Measurements from ENCODE around the gene DNASE1.
"Not testable (repeated sequence)": the region's sequence is repeated elsewhere in the genome, so short reads cannot be mapped to it uniquely, and the experiment has no call there.

DNASE1 gene

GRCh38 chr16:3654249-3654991 is at the start of gene DNASE1:
Gene DNASE1, plus strand, starts transcription at chr16:3654691. Its CDS starts 683 bp downstream, at chr16:3655374.
- peaks cover 7% of the 10 kb centered on the region for H3K4me1 Mint-ChIP-seq
- no peaks in the 10 kb centered on the region for H3K9me3 Mint-ChIP-seq
- H3K27me3 Mint-ChIP-seq: no peaks in the 10 kb centered on the region
- H3K27ac Mint-ChIP-seq: peak within 1 kb of the TSS; percentile 12
- no peak within 1 kb of the TSS for H3K4me3 Mint-ChIP-seq
- peaks cover 4% of the 10 kb centered on the region for H3K36me3 Mint-ChIP-seq

- Mint-ChIP-seq H3K4me1 (peaks cover 16% of the 10 kb centered on the region), H3K36me3 (peaks cover 7% of the 10 kb centered on the region), H3K27ac (no peak overlapping the region), H3K4me3 (no peak overlapping the region), H3K9me3 (no peaks in the 10 kb centered on the region), H3K27me3 (no peaks in the 10 kb centered on the region)
Observed at GRCh38 chr16:3606441-3606840, 48.0 kb upstream of the DNASE1 start.

GRCh38 chr16:3607161-3607560 is 47.3 kb upstream of the DNASE1 start:
- Mint-ChIP-seq H3K4me3 (no peak overlapping the region), H3K4me1 (peaks cover 22% of the 10 kb centered on the region), H3K27me3 (no peaks in the 10 kb centered on the region)

GRCh38 chr16:3607634-3608033 is 46.9 kb upstream of the DNASE1 start:
- no peak overlapping the region for H3K27ac Mint-ChIP-seq
- H3K4me3 Mint-ChIP-seq: no peak overlapping the region
- H3K27me3 Mint-ChIP-seq: no peaks in the 10 kb centered on the region
- H3K36me3 Mint-ChIP-seq: peaks cover 3% of the 10 kb centered on the region
- no peaks in the 10 kb centered on the region for H3K9me3 Mint-ChIP-seq
- peaks cover 25% of the 10 kb centered on the region for H3K4me1 Mint-ChIP-seq

More at GRCh38 chr16:3607161-3607560, 47.3 kb upstream of the DNASE1 start:
- no peak overlapping the region for H3K27ac Mint-ChIP-seq
- no peaks in the 10 kb centered on the region for H3K9me3 Mint-ChIP-seq
- H3K36me3 Mint-ChIP-seq: peaks cover 3% of the 10 kb centered on the region

GRCh38 chr16:3608069-3608468 is 46.4 kb upstream of the DNASE1 start:
- Mint-ChIP-seq H3K9me3 (no peaks in the 10 kb centered on the region), H3K27ac (no peak overlapping the region), H3K4me3 (no peak overlapping the region), H3K4me1 (peaks cover 30% of the 10 kb centered on the region), H3K36me3 (peaks cover 3% of the 10 kb centered on the region), H3K27me3 (no peaks in the 10 kb centered on the region)

GRCh38 chr16:3608976-3609375 is 45.5 kb upstream of the DNASE1 start:
- H3K27me3 Mint-ChIP-seq: not testable (repeated sequence)

GRCh38 chr16:3609895-3610697 is 44.4 kb upstream of the DNASE1 start:
- peak overlapping the region; percentile 99 for H3K4me3 Mint-ChIP-seq
- H3K27ac Mint-ChIP-seq: peak overlapping the region; percentile 83
- H3K27me3 Mint-ChIP-seq: no peaks in the 10 kb centered on the region
- H3K9me3 Mint-ChIP-seq: no peaks in the 10 kb centered on the region
- H3K4me1 Mint-ChIP-seq: peaks cover 46% of the 10 kb centered on the region
- no peaks in the 10 kb centered on the region for H3K36me3 Mint-ChIP-seq

More at GRCh38 chr16:3608976-3609375, 45.5 kb upstream of the DNASE1 start:
- H3K36me3 Mint-ChIP-seq, H3K9me3 Mint-ChIP-seq, H3K4me3 Mint-ChIP-seq, H3K27ac Mint-ChIP-seq: not testable (repeated sequence)
- H3K4me1 Mint-ChIP-seq: peaks cover 36% of the 10 kb centered on the region

GRCh38 chr16:3610698-3611145 is 43.8 kb upstream of the DNASE1 start:
- peak overlapping the region; percentile 99 for H3K4me3 Mint-ChIP-seq
- H3K27ac Mint-ChIP-seq: peak overlapping the region; percentile 83
- H3K4me1 Mint-ChIP-seq: peaks cover 52% of the 10 kb centered on the region
- no peaks in the 10 kb centered on the region for H3K27me3 Mint-ChIP-seq
- no peaks in the 10 kb centered on the region for H3K9me3 Mint-ChIP-seq
- H3K36me3 Mint-ChIP-seq: no peaks in the 10 kb centered on the region

- peaks cover 58% of the 10 kb centered on the region for H3K4me1 Mint-ChIP-seq
- H3K4me3 Mint-ChIP-seq: peak within 1 kb of the TSS; percentile 99
- peak within 1 kb of the TSS; percentile 89 for H3K27ac Mint-ChIP-seq
- no peaks in the 10 kb centered on the region for H3K27me3 Mint-ChIP-seq
- H3K9me3 Mint-ChIP-seq: no peaks in the 10 kb centered on the region
- H3K36me3 Mint-ChIP-seq: no peaks in the 10 kb centered on the region
Observed at GRCh38 chr16:3611146-3611975, 43.1 kb upstream of the DNASE1 start, which contains the start of gene SLX4. Gene SLX4, minus strand, starts transcription at chr16:3611606. Its CDS starts 2,642 bp downstream, at chr16:3608964.

- Mint-ChIP-seq H3K27me3 (no peaks in the 10 kb centered on the region), H3K36me3 (peaks cover 2% of the 10 kb centered on the region), H3K9me3 (no peaks in the 10 kb centered on the region), H3K27ac (peak overlapping the region; percentile 49), H3K4me1 (peaks cover 58% of the 10 kb centered on the region), H3K4me3 (peak overlapping the region; percentile 99)
Observed at GRCh38 chr16:3612510-3613466, 41.7 kb upstream of the DNASE1 start.

- H3K9me3 Mint-ChIP-seq: no peaks in the 10 kb centered on the region
- no peak overlapping the region for H3K27ac Mint-ChIP-seq
- no peaks in the 10 kb centered on the region for H3K27me3 Mint-ChIP-seq
- H3K4me3 Mint-ChIP-seq: no peak overlapping the region
- peaks cover 2% of the 10 kb centered on the region for H3K36me3 Mint-ChIP-seq
- peaks cover 48% of the 10 kb centered on the region for H3K4me1 Mint-ChIP-seq
Observed at GRCh38 chr16:3618769-3619141, 35.7 kb upstream of the DNASE1 start.

GRCh38 chr16:3623642-3624041 is 30.8 kb upstream of the DNASE1 start:
- Mint-ChIP-seq H3K27ac (peak overlapping the region; percentile 38), H3K36me3 (no peaks in the 10 kb centered on the region), H3K4me3 (no peak overlapping the region), H3K27me3 (no peaks in the 10 kb centered on the region), H3K9me3 (no peaks in the 10 kb centered on the region), H3K4me1 (peaks cover 45% of the 10 kb centered on the region)

- Mint-ChIP-seq H3K4me3 (no peak overlapping the region), H3K9me3 (no peaks in the 10 kb centered on the region), H3K27ac (no peak overlapping the region), H3K36me3 (no peaks in the 10 kb centered on the region), H3K4me1 (peaks cover 48% of the 10 kb centered on the region), H3K27me3 (no peaks in the 10 kb centered on the region)
Observed at GRCh38 chr16:3625331-3625730, 29.2 kb upstream of the DNASE1 start.

GRCh38 chr16:3625911-3626732 is 28.4 kb upstream of the DNASE1 start:
- Mint-ChIP-seq H3K27ac (peak overlapping the region; percentile 79), H3K4me1 (peaks cover 47% of the 10 kb centered on the region), H3K27me3 (no peaks in the 10 kb centered on the region), H3K4me3 (peak overlapping the region; percentile 37), H3K9me3 (no peaks in the 10 kb centered on the region), H3K36me3 (no peaks in the 10 kb centered on the region)

All from activated naive CD4-positive, alpha-beta T cell treated with anti-CD3 and anti-CD28 coated beads, Interleukin-2, amount 50 U/mL, for 24 hours (primary cell).